Type B pancreatic cell (in vitro differentiated cells): Measurements from ENCODE around the gene WDR11. TPM values are rescaled to one million over a fixed set of nuclear protein-coding genes. Genes with fewer than 3 reads are reported as not detected.

Experiments used
- DNase-seq: peaks from one replicate; pipeline ENCODE4 v3.0.0; 2021; ENCODE audit warnings: mixed read lengths; ENCODE audit not compliant: unreplicated experiment; ENCODE audit errors: extremely low spot score
- H3K27ac Mint-ChIP-seq: 2 replicates; pipeline ENCODE4 v1.8.0; 2021; ENCODE audit warnings: mild to moderate bottlenecking, mixed read lengths
- H3K27me3 Mint-ChIP-seq: 2 replicates; pipeline ENCODE4 v1.8.0; 2021; ENCODE audit warnings: mixed read lengths
- H3K36me3 Mint-ChIP-seq: 2 replicates; pipeline ENCODE4 v1.8.0; 2021; ENCODE audit warnings: mixed read lengths
- H3K4me1 Mint-ChIP-seq: one replicate; pipeline ENCODE4 v1.8.0; 2021; ENCODE audit warnings: mixed read lengths; ENCODE audit not compliant: unreplicated experiment
- H3K4me3 Mint-ChIP-seq: 2 replicates; pipeline ENCODE4 v1.8.0; 2021; ENCODE audit warnings: mild to moderate bottlenecking, mixed read lengths
- H3K9me3 Mint-ChIP-seq: 2 replicates; pipeline ENCODE4 v1.8.0; 2021; ENCODE audit warnings: mixed read lengths
- CTCF ChIP-seq: fragments of 200-600 bp; sonication (generic); conservative IDR thresholded peaks from 2 replicates; pipeline ENCODE4 v1.5.0; 2021; ENCODE audit warnings: antibody characterized with exemption, mild to moderate bottlenecking
- long read RNA-seq: library from polyadenylated mRNA; unstranded; transcript quantifications from one replicate; pipeline ENCODE4 v2.0.0, GENCODE V29; 2020
- total RNA-seq: library from RNA; stranded (reverse); gene quantifications from 2 replicates; pipeline ENCODE4 v1.2.1, GENCODE V29; 2021; ENCODE audit warnings: low replicate concordance

Gene WDR11
- 63.2 and 65.5 TPM in 2 replicates for total RNA-seq
- long read RNA-seq, full-length matches to known transcripts: 7 of 74 reads
- long read RNA-seq, partial matches to known transcripts: 54 of 74 reads
- long read RNA-seq, other reads (novel, unspliced or antisense): 13 of 74 reads

- Mint-ChIP-seq H3K4me3 (peak within 1 kb of the TSS; percentile 95), H3K36me3 (peaks cover 21% of the 10 kb centered on the region), H3K9me3 (no peaks in the 10 kb centered on the region), H3K27me3 (peaks cover 3% of the 10 kb centered on the region), H3K27ac (peak within 1 kb of the TSS; percentile 84), H3K4me1 (peaks cover 17% of the 10 kb centered on the region)
- no peak for TF ChIP-seq CTCF
- peak; percentile 89 for DNase-seq
Measured at GRCh38 chr10:120850911-120851865, at the start of gene WDR11. Gene WDR11, plus strand, starts transcription at chr10:120851362. Its CDS starts 59 bp downstream, at chr10:120851421.

DNA sequence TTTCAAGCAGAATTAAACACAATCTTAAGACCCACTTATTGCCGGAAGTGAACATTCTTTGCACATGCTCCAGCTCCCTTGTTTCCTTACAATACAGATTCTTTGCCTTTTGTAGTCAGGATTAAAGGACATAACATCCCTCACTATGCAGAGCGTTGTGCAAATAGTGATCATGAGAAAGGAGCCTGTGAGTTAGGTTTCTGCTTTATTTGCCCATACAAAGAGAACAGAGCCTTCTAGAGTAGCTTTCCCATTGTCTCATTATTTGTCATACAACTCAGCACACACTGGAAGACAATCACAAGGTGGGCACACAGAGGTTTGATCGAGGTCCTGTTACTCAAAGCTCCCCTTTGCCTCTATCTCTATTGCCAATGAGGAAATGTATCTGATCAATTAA is 48.2 kb upstream of the WDR11 start:
- H3K4me3 Mint-ChIP-seq: no peak overlapping the region
- H3K4me1 Mint-ChIP-seq: no peaks in the 10 kb centered on the region
- no peaks in the 10 kb centered on the region for H3K9me3 Mint-ChIP-seq
- no peak overlapping the region for H3K27ac Mint-ChIP-seq
- H3K27me3 Mint-ChIP-seq: no peaks in the 10 kb centered on the region
- no peak for DNase-seq
- H3K36me3 Mint-ChIP-seq: no peaks in the 10 kb centered on the region
- no peak for TF ChIP-seq CTCF

DNA sequence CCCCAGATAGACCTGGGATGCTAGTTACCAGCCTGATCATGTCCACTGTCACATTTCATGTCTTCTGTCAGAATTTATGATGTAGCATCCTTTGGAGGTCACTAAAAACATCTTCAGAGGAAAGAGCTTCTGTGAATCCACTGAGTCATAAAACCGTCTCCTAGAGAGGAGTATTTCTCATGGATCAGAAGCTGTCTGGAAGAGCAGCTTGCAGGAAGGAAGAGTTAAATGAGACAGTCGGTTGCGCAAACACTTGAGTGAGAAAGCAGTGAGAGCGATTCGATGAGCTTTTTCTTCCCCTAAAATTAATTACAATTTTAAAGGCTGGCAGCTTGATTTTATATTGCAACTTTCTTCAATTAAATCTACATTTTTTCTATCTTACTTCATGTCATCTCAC is 47.2 kb upstream of the WDR11 start:
- TF ChIP-seq CTCF: no peak
- no peak overlapping the region for H3K27ac Mint-ChIP-seq
- H3K4me1 Mint-ChIP-seq: no peaks in the 10 kb centered on the region
- no peaks in the 10 kb centered on the region for H3K9me3 Mint-ChIP-seq
- H3K36me3 Mint-ChIP-seq: no peaks in the 10 kb centered on the region
- no peak overlapping the region for H3K4me3 Mint-ChIP-seq
- no peaks in the 10 kb centered on the region for H3K27me3 Mint-ChIP-seq
- no peak for DNase-seq

DNA sequence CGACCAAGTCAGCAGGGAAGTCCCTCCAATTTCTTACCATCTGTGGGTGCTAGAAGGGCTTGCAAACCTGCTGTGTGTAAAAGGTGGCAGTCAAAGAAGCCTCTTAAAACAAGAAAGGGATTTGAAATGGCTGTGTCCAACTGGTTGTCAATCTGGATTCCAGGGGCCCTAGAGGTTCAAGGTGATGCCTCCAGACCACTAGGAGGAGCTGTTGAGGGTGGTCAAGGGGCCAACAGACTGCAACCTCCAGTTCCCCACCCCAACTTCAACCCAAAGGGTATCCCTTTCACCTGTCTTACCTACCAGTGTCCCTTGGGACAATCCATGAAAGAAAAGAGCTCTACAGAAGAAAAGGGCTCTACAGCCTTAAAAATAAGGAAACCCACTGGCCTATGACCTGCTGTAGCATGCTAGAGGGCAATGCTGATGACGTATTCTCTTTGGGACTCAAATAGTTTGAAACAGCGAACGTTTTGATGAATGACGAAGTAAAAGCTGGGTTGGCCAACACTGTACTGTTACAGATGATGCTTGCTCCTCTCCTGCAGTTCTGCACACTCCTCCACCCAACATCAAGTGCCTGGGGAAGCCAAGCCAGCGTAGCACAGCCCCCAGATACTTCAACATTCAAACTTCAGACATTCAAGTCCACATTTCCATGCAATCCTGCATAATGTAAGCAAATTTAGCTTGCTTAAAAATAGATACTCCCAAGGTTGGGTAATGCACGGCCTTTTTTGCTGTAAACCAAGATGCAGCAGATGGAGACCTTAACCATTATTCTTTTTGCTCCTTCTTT is 45.9 kb upstream of the WDR11 start:
- Mint-ChIP-seq H3K36me3 (no peaks in the 10 kb centered on the region), H3K4me3 (no peak overlapping the region), H3K4me1 (peaks cover under 1% of the 10 kb centered on the region), H3K27ac (no peak overlapping the region), H3K27me3 (no peaks in the 10 kb centered on the region), H3K9me3 (no peaks in the 10 kb centered on the region)
- TF ChIP-seq CTCF: no peak
- no peak for DNase-seq

DNA sequence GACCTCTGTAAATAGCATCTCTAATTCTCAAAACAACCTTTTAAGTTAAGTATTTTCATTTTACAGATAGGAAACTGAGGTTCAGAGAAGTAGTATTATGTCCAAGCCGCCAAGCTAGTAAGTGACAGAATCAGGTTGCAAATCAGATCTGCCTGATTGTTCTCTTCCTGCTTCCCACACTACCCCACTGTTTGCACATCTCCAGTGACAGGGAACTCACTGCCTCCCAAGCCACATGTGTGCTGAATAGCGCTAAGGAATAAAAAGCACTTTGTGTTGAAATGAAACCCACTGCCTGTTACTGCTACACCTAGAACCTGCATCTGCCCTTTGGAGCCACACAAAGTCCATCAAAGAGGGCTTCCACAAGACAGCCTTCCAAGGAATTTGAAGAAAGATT is 45.1 kb upstream of the WDR11 start:
- TF ChIP-seq CTCF: no peak
- Mint-ChIP-seq H3K27me3 (no peaks in the 10 kb centered on the region), H3K27ac (no peak overlapping the region), H3K9me3 (no peaks in the 10 kb centered on the region), H3K4me1 (peaks cover 6% of the 10 kb centered on the region), H3K36me3 (no peaks in the 10 kb centered on the region), H3K4me3 (no peak overlapping the region)
- peak; percentile 10 for DNase-seq
